ENCODE results near the gene SMG6.

DNA sequence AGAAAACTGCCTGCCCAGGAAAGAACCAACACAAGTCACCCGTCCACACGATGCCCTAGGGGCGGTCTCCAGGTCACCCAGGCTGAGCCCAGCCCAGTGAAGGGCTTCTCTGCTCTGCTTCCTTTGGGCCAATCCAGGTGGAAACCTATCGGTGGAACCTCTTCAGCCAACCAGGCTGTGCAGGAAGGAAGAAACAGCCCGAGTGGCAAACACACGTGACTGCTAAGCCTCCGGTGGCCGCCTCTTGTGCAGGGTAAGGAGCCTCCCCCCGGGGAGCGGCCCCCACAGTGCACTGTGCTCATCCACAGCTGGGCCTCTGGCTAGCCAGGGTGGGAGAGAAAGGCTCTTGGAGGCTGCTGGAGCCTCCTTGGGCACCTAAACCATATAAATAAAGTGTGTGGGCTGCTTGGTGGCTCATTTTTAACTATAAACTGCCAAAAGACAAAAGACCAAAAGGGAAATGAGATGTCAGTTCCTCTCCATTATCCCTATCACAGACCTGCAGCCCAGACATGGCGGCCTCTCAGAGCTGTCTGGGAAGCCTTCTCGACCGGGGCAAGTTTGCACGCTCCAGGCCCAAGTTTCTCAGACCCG is 280.8 kb downstream of the SMG6 start:
- TF ChIP-seq, protein P1, sequence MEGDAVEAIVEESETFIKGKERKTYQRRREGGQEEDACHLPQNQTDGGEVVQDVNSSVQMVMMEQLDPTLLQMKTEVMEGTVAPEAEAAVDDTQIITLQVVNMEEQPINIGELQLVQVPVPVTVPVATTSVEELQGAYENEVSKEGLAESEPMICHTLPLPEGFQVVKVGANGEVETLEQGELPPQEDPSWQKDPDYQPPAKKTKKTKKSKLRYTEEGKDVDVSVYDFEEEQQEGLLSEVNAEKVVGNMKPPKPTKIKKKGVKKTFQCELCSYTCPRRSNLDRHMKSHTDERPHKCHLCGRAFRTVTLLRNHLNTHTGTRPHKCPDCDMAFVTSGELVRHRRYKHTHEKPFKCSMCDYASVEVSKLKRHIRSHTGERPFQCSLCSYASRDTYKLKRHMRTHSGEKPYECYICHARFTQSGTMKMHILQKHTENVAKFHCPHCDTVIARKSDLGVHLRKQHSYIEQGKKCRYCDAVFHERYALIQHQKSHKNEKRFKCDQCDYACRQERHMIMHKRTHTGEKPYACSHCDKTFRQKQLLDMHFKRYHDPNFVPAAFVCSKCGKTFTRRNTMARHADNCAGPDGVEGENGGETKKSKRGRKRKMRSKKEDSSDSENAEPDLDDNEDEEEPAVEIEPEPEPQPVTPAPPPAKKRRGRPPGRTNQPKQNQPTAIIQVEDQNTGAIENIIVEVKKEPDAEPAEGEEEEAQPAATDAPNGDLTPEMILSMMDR (IDR thresholded peaks at IDR 0.05) = no peak
- TF ChIP-seq, protein P2, sequence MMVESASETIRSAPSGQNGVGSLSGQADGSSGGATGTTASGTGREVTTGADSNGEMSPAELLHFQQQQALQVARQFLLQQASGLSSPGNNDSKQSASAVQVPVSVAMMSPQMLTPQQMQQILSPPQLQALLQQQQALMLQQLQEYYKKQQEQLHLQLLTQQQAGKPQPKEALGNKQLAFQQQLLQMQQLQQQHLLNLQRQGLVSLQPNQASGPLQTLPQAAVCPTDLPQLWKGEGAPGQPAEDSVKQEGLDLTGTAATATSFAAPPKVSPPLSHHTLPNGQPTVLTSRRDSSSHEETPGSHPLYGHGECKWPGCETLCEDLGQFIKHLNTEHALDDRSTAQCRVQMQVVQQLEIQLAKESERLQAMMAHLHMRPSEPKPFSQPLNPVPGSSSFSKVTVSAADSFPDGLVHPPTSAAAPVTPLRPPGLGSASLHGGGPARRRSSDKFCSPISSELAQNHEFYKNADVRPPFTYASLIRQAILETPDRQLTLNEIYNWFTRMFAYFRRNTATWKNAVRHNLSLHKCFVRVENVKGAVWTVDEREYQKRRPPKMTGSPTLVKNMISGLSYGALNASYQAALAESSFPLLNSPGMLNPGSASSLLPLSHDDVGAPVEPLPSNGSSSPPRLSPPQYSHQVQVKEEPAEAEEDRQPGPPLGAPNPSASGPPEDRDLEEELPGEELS (CRISPR knock-in tag; IDR thresholded peaks at IDR 0.05) = no peak
- TF ChIP-seq, protein P3, sequence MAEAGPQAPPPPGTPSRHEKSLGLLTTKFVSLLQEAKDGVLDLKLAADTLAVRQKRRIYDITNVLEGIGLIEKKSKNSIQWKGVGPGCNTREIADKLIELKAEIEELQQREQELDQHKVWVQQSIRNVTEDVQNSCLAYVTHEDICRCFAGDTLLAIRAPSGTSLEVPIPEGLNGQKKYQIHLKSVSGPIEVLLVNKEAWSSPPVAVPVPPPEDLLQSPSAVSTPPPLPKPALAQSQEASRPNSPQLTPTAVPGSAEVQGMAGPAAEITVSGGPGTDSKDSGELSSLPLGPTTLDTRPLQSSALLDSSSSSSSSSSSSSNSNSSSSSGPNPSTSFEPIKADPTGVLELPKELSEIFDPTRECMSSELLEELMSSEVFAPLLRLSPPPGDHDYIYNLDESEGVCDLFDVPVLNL (CRISPR knock-in tag; IDR thresholded peaks at IDR 0.05; ENCODE audit: borderline replicate concordance, low read depth) = no peak
- TF ChIP-seq, protein P4, sequence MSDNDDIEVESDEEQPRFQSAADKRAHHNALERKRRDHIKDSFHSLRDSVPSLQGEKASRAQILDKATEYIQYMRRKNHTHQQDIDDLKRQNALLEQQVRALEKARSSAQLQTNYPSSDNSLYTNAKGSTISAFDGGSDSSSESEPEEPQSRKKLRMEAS (CRISPR knock-in tag; IDR thresholded peaks at IDR 0.05) = no peak
- TF ChIP-seq TEAD4 (CRISPR knock-in tag; IDR thresholded peaks at IDR 0.05) (no peak), ZBTB21 (CRISPR knock-in tag; IDR thresholded peaks at IDR 0.05; ENCODE audit: borderline replicate concordance) (no peak)
- TF ChIP-seq, protein P5, sequence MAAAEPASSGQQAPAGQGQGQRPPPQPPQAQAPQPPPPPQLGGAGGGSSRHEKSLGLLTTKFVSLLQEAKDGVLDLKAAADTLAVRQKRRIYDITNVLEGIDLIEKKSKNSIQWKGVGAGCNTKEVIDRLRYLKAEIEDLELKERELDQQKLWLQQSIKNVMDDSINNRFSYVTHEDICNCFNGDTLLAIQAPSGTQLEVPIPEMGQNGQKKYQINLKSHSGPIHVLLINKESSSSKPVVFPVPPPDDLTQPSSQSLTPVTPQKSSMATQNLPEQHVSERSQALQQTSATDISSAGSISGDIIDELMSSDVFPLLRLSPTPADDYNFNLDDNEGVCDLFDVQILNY (CRISPR knock-in tag; IDR thresholded peaks at IDR 0.05) = no peak
- TF ChIP-seq, protein P6, sequence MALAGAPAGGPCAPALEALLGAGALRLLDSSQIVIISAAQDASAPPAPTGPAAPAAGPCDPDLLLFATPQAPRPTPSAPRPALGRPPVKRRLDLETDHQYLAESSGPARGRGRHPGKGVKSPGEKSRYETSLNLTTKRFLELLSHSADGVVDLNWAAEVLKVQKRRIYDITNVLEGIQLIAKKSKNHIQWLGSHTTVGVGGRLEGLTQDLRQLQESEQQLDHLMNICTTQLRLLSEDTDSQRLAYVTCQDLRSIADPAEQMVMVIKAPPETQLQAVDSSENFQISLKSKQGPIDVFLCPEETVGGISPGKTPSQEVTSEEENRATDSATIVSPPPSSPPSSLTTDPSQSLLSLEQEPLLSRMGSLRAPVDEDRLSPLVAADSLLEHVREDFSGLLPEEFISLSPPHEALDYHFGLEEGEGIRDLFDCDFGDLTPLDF (CRISPR knock-in tag; IDR thresholded peaks at IDR 0.05) = no peak
- TF ChIP-seq, protein P7, sequence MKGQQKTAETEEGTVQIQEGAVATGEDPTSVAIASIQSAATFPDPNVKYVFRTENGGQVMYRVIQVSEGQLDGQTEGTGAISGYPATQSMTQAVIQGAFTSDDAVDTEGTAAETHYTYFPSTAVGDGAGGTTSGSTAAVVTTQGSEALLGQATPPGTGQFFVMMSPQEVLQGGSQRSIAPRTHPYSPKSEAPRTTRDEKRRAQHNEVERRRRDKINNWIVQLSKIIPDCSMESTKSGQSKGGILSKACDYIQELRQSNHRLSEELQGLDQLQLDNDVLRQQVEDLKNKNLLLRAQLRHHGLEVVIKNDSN (CRISPR knock-in tag; IDR thresholded peaks at IDR 0.05) = no peak

All from WTC11 (cell line).